Endothelial cell of umbilical vein (primary cell): ENCODE data around the gene FZD8. TPM values are rescaled to one million over a fixed set of nuclear protein-coding genes. Genes with fewer than 3 reads are reported as not detected.

Source experiments
- BruUV-seq: library from RNA; stranded (reverse); fragments of 400-500 nt; replicated peaks from 2 replicates; lab custom pipeline; 2021; lab: Mats Ljungman, UMichigan
- CTCF ChIA-PET: fragments of 300-600, 350-600 bp; sonication (Branson Sonifier 250); formaldehyde crosslinking; loops from one replicate; lab custom pipeline; 2021; ENCODE audit warnings: antibody characterized with exemption, inconsistent platforms; lab: Charles Lee
- POLR2A ChIA-PET: fragments of 300-600, 350-600 bp; sonication (Branson Sonifier 250); formaldehyde crosslinking; loops from one replicate; lab custom pipeline; 2021; ENCODE audit warnings: antibody characterized with exemption, inconsistent platforms; lab: Charles Lee
- DNase-seq: peaks from one replicate; pipeline ENCODE4 v3.0.0-alpha.2; 2011; ENCODE audit warnings: low read depth, low spot score
- FAIRE-seq: peaks from 2 replicates; lab custom pipeline; 2011; peaks lifted over from hg19 to GRCh38; lab: Jason Lieb, UNC
- H2AFZ ChIP-seq: 2 replicates; pipeline ENCODE4 v1.6.0; 2012; ENCODE audit warnings: low read depth, low read length, control low read depth, inconsistent platforms
- H3K27ac ChIP-seq: 2 replicates; pipeline ENCODE4 v1.5.1; 2011; ENCODE audit warnings: low read depth, mild to moderate bottlenecking, control low read depth, low read length, moderate library complexity; ENCODE audit not compliant: insufficient read depth
- H3K27me3 ChIP-seq, 2 experiments: 2 replicates each; pipeline versions ENCODE4 v1.6.0 to v1.6.1; 2011; ENCODE audit warnings: low read length in 2 of 2, mixed read lengths in 1 of 2; ENCODE audit not compliant: control insufficient read depth in 2 of 2, insufficient read depth in 2 of 2
- H3K36me3 ChIP-seq, 2 experiments: 2 replicates in 1 of 2; 3 replicates in 1 of 2; pipeline ENCODE4 v1.5.1; 2011; ENCODE audit warnings: low read length in 2 of 2, mild to moderate bottlenecking in 1 of 2, moderate library complexity in 1 of 2; ENCODE audit not compliant: control insufficient read depth in 2 of 2, insufficient read depth in 2 of 2; ENCODE audit errors: extremely low read depth in 1 of 2
- H3K4me1 ChIP-seq: 3 replicates; pipeline ENCODE4 v1.5.1; 2011; ENCODE audit warnings: mild to moderate bottlenecking, low read length; ENCODE audit not compliant: control insufficient read depth, insufficient read depth; ENCODE audit errors: extremely low read depth
- H3K4me2 ChIP-seq: 2 replicates; pipeline ENCODE4 v1.6.1; 2011; ENCODE audit warnings: low read length, control low read depth, mixed read lengths; ENCODE audit not compliant: insufficient read depth
- H3K4me3 ChIP-seq, 3 experiments: fragments of 200-600 bp in 1 of 3; sonication (generic), shearing (Covaris generic) in 1 of 3; replicated peaks in 1 of 3; 2 replicates each; pipeline ENCODE4 v1.5.1; 2011 to 2016; ENCODE audit warnings: control low read depth in 3 of 3, low read length in 3 of 3, mild to moderate bottlenecking in 2 of 3, inconsistent platforms in 1 of 3, low read depth in 1 of 3, moderate library complexity in 1 of 3; ENCODE audit not compliant: insufficient read depth in 1 of 3
- H3K79me2 ChIP-seq: 2 replicates; pipeline ENCODE4 v1.6.0; 2012; ENCODE audit warnings: low read length, inconsistent platforms; ENCODE audit not compliant: control insufficient read depth, insufficient read depth
- H3K9ac ChIP-seq: replicated peaks from 2 replicates; pipeline ENCODE3; 2011; ENCODE audit warnings: low read length, control low read depth; ENCODE audit not compliant: insufficient read depth; ENCODE audit errors: extremely low read depth
- H3K9me1 ChIP-seq: replicated peaks from 3 replicates; pipeline ENCODE4 v1.6.0; 2011; ENCODE audit warnings: mild to moderate bottlenecking, low read length; ENCODE audit not compliant: control insufficient read depth, insufficient read depth; ENCODE audit errors: extremely low read depth
- H3K9me3 ChIP-seq: replicated peaks from 2 replicates; pipeline ENCODE4 v1.5.1; 2012; ENCODE audit warnings: low read length, inconsistent platforms; ENCODE audit not compliant: control insufficient read depth, insufficient read depth
- H4K20me1 ChIP-seq: replicated peaks from 2 replicates; pipeline ENCODE3; 2011; ENCODE audit warnings: mild to moderate bottlenecking, low read length; ENCODE audit not compliant: control insufficient read depth, insufficient read depth; ENCODE audit errors: extremely low read depth
- EZH2 ChIP-seq: IDR thresholded peaks from 2 replicates; pipeline ENCODE4 v1.6.1; 2012; ENCODE audit warnings: borderline replicate concordance, low read depth, mild to moderate bottlenecking, moderate library complexity, low read length, inconsistent platforms; ENCODE audit not compliant: severe bottlenecking
- FOS ChIP-seq: IDR thresholded peaks from 2 replicates; pipeline ENCODE4 v1.6.1; 2011; ENCODE audit warnings: mild to moderate bottlenecking, low read length, moderate library complexity, borderline replicate concordance; ENCODE audit not compliant: insufficient read depth
- GATA2 ChIP-seq: IDR thresholded peaks from 2 replicates; pipeline ENCODE4 v1.7.0; 2011; ENCODE audit warnings: low read depth, mild to moderate bottlenecking, moderate library complexity, mixed read lengths, low read length; ENCODE audit not compliant: insufficient read length, insufficient read depth
- JUN ChIP-seq: IDR thresholded peaks from 2 replicates; pipeline ENCODE4 v1.6.1; 2011; ENCODE audit warnings: borderline replicate concordance, low read depth; ENCODE audit not compliant: insufficient read length, insufficient read depth
- MYC ChIP-seq: IDR thresholded peaks from one replicate; pipeline ENCODE4 v1.6.1; 2011; ENCODE audit warnings: mild to moderate bottlenecking, low read depth, low read length
- POLR2AphosphoS5 ChIP-seq: IDR thresholded peaks from 2 replicates; pipeline ENCODE4 v1.6.1; 2012; ENCODE audit warnings: low read depth, mild to moderate bottlenecking, control low read depth, low read length, moderate library complexity; ENCODE audit not compliant: insufficient read depth
- dilution Hi-C: fragments of 300-500 bp; cut with MboI; formaldehyde crosslinking; loops from one replicate; pipeline ENCODE4 v1.15.0; 2019; ENCODE audit warnings: low sequenced_read_pairs; ENCODE audit not compliant: extremely low pct_ligation_motif_present
- intact Hi-C: fragments of 100-400 bp; cut with micrococcal nuclease; formaldehyde crosslinking; loops from one replicate; pipeline ENCODE4 v1.10.0; 2022
- polyA plus RNA-seq, 4 experiments: library from polyadenylated mRNA; depleted of rRNA in 3 of 4; stranded (reverse) in 3 of 4; unstranded in 1 of 4; fragments of >200 nt; gene quantifications; 2 replicates each; pipeline versions ENCODE4 v1.2.1 to v1.2.3, GENCODE V29; 2011 to 2012; ENCODE audit warnings: missing spikeins in 1 of 4
- total RNA-seq: library from RNA; stranded (reverse); gene quantifications from 2 replicates; pipeline ENCODE4 v1.2.3, GENCODE V29; 2021
- TF ChIP-seq, protein P1 (sequence below): IDR thresholded peaks from 2 replicates; pipeline ENCODE4 v1.6.1; 2011; ENCODE audit not compliant: insufficient read depth, insufficient read length
- TF ChIP-seq, protein P2 (sequence below), 2 donors: IDR thresholded peaks; 1 replicate in 1 of 2; 2 replicates in 1 of 2; pipeline ENCODE4 v1.5.1; 2011; ENCODE audit warnings: low read length in 2 of 2, mild to moderate bottlenecking in 2 of 2, moderate library complexity in 2 of 2, control low read depth in 1 of 2, inconsistent platforms in 1 of 2, low read depth in 1 of 2; ENCODE audit not compliant: insufficient read depth in 1 of 2; ENCODE audit errors: extremely low read depth in 1 of 2

The FZD8 gene
- total and polyA plus RNA-seq, 2 donors (not counting 3 experiments of a cell fraction or from before 2014, with no cell fraction given), result 6.2 to 11.1 TPM

DNA sequence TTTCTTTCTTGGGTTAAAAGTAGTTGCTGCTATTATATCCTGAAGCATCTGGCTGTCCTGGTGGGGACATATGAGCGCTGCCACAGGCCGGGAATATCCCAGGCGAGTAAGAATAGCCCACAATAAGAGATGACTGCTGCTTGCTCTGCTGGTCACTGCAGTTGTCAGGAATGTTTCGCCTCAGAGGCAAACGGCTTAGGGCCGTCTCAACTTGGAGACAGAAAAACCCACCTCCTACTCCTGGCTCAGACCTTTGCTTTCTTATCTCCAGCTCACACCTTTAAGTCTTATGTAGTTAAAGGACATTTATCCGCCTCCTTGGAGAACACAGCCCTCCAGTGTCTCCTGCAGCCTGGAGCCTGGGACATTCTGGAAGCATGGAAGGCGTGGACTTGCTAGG, 36.9 kb downstream of the FZD8 start, which contains the start of gene GJD4:
GJD4 (plus strand) TSS at position 151 of the 400 bp plus-strand sequence; CDS start at position 378, 227 bp downstream.
- Histone ChIP-seq H3K27ac (no peak within 1 kb of the TSS), H3K27me3 (peaks cover 19 to 23% of the 10 kb centered on the region in 2 experiments), H3K4me1 (no peaks in the 10 kb centered on the region), H3K9me1 (no peaks in the 10 kb centered on the region), H3K79me2 (no peaks in the 10 kb centered on the region), H3K4me3 (no peak within 1 kb of the TSS), H3K36me3 (no peaks in the 10 kb centered on the region), H3K9me3 (no peaks in the 10 kb centered on the region), H4K20me1 (no peaks in the 10 kb centered on the region), H2AFZ (no peak within 1 kb of the TSS), H3K9ac (no peak within 1 kb of the TSS), H3K4me2 (no peak within 1 kb of the TSS)
- dilution Hi-C loops (no loop called here), intact Hi-C loops (no loop called here)
- BruUV-seq, result no TSS peak
- FAIRE-seq (no peak), DNase-seq (no peak)
- TF ChIP-seq GATA2 (no peak), MYC (no peak), FOS (no peak), EZH2 (no peak), JUN (no peak)
- TF ChIP-seq, protein P1, sequence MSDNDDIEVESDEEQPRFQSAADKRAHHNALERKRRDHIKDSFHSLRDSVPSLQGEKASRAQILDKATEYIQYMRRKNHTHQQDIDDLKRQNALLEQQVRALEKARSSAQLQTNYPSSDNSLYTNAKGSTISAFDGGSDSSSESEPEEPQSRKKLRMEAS, result no peak
- ChIA-PET CTCF (interaction anchor here (1.3 kb wide), 1 partner anchor 41 kb away, joined by 5 read pairs; no protein-coding TSS in a partner anchor), POLR2A (no interaction called here)

DNA sequence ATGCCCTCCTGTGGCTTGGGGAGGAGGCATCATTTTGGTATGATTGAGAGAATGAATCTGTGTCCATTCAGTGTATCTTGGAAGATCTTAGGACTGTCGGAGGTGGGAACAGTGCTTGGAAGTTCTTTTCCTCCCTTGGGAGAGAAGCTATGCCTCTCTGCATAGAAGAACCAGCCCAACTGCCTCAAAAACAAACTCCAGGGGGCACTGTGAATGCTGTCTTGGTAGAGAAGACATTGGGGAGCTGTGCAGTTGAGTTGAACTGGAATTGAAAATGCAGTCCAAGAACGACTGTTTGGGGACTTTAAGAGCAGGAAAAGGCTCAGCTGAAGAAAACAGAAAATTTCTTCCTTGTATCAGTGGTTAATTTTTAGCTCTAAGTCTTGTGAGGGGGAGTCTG, 41.9 kb downstream of the FZD8 start:
- H2AFZ ChIP-seq, result no peak overlapping the region
- no peaks in the 10 kb centered on the region for H3K79me2 ChIP-seq
- no peak overlapping the region for H3K4me3 ChIP-seq
- CTCF ChIA-PET, result interaction anchor here (0.6 to 2.2 kb wide), 18 partner anchors 9 to 1280 kb away, joined by 3 to 31 read pairs (median 6); no protein-coding TSS in a partner anchor
- H3K9me1 ChIP-seq, result no peaks in the 10 kb centered on the region
- DNase-seq (no peak), FAIRE-seq (no peak)
- no peak overlapping the region for H3K27ac ChIP-seq
- H3K36me3 ChIP-seq, result no peaks in the 10 kb centered on the region
- intact Hi-C loops (no loop called here), dilution Hi-C loops (no loop called here)
- no TSS peak for BruUV-seq
- peaks cover 6 to 12% of the 10 kb centered on the region in 2 experiments for H3K27me3 ChIP-seq
- no peaks in the 10 kb centered on the region for H3K9me3 ChIP-seq
- no peak overlapping the region for H3K9ac ChIP-seq
- TF ChIP-seq, protein P2, sequence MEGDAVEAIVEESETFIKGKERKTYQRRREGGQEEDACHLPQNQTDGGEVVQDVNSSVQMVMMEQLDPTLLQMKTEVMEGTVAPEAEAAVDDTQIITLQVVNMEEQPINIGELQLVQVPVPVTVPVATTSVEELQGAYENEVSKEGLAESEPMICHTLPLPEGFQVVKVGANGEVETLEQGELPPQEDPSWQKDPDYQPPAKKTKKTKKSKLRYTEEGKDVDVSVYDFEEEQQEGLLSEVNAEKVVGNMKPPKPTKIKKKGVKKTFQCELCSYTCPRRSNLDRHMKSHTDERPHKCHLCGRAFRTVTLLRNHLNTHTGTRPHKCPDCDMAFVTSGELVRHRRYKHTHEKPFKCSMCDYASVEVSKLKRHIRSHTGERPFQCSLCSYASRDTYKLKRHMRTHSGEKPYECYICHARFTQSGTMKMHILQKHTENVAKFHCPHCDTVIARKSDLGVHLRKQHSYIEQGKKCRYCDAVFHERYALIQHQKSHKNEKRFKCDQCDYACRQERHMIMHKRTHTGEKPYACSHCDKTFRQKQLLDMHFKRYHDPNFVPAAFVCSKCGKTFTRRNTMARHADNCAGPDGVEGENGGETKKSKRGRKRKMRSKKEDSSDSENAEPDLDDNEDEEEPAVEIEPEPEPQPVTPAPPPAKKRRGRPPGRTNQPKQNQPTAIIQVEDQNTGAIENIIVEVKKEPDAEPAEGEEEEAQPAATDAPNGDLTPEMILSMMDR (IDR thresholded peaks at IDR 0.05; ENCODE audit: extremely low read depth in 1 of 2, insufficient read depth in 1 of 2, low read depth in 1 of 2, low read length in 2 of 2), result peak; percentile 13 to 30
- no peak for TF ChIP-seq POLR2AphosphoS5
- H4K20me1 ChIP-seq, result no peaks in the 10 kb centered on the region
- no peaks in the 10 kb centered on the region for H3K4me1 ChIP-seq
- no peak overlapping the region for H3K4me2 ChIP-seq
- POLR2A ChIA-PET, result interaction anchor here (0.6 kb wide), 1 partner anchor 220 kb away, joined by 3 read pairs; no protein-coding TSS in a partner anchor
